HG03521 (cell line): ENCODE data around the gene LRP5.
A peak's percentile ranks its signal among the peaks of the same experiment; 100 is the strongest.

Experiments used
- ATAC-seq: cut with Tn5 transposase; IDR thresholded peaks from one replicate; pipeline ENCODE4 v1.9.1; 2021; ENCODE audit warnings: mild to moderate bottlenecking, moderate library complexity; ENCODE audit not compliant: unreplicated experiment

The LRP5 gene

GRCh38 chr11:68367252-68367651 lies 54.9 kb downstream of the LRP5 start:
- ATAC-seq, result no peak

GRCh38 chr11:68369756-68370155 lies 57.4 kb downstream of the LRP5 start:
- no peak for ATAC-seq

DNA sequence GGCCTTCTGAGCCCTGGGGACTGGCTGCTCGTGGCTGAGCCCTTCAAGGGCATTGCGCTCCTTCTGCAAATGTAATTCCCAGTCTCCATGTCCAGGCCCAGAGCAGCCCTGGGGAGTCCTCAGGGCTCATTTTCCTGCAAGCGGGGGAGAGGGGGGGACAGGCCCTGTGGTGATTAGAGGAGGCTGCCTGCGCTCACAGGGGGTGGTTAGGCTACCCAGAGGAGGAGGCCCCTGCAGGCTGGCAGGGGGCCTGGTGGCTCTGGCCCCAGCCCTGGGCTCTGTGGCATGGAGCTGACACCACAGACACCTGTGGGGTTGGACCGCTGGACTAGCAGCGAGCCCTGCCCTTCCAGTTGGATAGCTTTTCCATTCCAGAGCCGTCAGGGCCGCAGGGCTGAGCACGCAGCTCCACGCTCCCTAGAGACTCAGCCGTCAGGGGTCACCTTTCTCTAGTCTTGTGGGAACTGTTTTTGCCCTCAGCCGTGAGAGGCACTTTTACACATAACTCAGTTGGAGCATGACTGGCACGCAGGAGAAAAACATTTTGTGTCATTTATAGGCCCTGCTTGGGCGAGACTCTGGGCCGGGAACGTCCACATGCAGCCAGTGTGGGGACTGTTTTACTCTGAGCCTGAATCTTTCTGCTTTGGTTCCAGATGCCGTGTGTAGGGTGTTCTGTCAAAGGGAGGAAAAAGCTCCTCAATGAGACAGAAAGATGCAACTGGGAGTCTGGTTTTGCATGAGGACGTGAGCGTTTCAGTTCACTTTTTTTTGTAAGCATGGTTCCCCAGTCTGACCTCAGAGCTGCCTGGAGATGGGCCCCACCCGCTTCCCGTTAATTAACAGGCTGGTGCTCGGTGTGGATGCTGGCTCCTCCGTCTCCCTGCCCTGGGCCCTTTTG lies 58.1 kb downstream of the LRP5 start:
- peak; percentile 81 for ATAC-seq

- ATAC-seq, result no peak
Measured at GRCh38 chr11:68371171-68372041, 59.0 kb downstream of the LRP5 start.

- no peak for ATAC-seq
Measured at GRCh38 chr11:68372114-68372513, 59.7 kb downstream of the LRP5 start.

GRCh38 chr11:68372625-68373024 lies 60.2 kb downstream of the LRP5 start:
- ATAC-seq, result no peak

DNA sequence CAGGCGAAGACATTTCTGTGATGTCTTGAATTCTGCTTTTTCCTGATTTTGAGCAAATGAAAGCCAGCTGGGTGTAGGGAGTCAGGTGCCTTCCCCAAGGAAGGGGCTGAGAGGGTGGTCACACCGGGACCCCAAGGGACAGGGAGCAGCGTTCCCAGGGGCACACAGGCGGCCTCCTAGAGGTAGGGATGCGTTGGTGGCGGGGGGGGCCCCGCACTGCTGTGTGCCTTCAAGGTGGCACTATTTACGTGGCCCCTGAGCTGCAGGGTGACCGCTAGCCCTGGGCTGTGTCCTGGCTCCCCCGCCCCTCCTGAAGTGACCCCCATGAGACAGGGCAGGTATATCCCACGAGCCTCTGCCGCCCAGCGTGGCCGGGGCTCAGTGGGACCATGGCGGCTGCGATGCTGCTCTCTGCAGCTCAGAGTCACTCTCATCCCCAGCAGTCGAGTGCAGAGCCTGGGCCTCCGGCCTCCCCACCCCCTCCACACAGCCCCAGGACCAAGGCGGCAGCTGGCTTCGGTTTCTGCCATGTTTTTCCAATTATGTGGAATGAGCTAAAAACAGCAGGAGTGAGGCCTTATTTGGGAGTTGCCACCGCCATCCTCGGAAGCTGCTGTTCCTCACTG lies 60.9 kb downstream of the LRP5 start:
- ATAC-seq, result no peak

DNA sequence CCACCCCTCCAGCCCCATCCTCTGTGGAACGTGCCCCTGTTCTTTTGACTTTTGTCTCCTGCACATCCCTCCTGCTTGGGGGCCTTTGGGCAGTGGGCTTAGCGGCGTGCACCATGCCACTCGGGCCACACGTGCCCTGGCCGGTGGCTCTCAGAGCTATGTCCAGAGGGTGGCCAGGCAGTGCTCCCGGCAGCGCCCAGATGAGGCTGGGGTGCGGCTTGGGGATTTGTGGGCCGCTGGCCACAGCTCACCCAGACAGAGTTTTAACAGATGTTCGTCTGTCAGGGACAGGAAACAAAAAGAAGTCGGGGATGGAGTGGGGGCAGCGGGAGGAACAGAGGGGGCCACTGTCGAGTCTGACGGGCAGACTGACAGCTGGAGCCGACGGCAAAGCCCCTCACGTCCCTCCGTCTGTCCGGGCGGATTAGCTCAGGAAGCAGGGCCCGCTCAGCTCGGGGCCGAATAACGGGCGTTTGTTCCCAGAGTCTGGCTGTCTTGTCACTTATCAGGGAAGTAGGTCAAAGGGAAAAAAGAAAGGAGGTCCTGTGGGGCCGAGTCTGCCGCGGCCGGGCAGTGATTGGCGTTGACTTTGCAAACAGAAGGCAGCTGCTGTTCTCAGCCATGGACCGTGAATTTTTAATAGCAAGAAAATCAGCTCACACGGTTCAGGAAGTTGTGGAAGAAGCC lies 61.6 kb downstream of the LRP5 start:
- ATAC-seq, result no peak

DNA sequence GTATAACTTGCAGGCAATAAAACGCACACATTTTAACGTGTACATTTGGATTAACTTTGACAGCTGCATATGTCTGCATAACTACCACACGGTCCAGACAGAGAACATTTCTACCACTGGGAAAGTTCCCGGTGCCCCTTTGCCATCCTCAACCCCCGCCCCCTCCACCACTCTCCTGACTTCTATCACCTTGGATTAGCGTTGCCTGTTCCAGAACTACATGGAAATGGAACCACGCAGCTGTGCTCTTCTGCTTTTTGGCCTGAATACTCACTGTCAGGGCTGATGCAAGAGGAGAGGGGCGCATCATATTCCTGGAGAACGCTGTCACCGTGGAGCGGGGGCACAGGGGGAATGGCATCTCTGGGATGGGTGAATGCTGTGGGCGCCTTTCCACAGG lies 62.1 kb downstream of the LRP5 start:
- no peak for ATAC-seq

GRCh38 chr11:68375337-68375736 lies 62.9 kb downstream of the LRP5 start:
- ATAC-seq, result no peak

GRCh38 chr11:68375766-68376165 lies 63.4 kb downstream of the LRP5 start:
- ATAC-seq, result no peak

DNA sequence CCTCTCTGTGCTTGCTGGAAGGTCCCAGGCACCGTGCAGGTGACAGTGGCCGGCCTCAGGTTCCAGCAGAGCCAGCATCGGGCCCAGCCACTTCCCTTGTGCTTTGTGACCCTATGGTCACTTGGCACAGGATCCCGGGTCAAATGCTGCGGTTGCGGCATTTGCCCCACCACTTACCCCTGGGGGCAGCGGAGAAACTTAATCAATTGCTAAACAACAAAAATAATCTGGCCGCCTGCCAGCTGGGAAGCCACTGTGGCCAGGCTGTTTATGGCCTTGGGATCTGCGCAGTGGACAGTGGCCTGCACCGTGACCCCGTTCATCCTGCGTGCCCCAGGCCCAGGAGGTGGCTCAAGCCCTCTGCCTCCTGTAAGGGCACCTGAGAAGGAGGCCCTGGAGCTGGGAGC lies 65.0 kb downstream of the LRP5 start:
- ATAC-seq, result no peak

DNA sequence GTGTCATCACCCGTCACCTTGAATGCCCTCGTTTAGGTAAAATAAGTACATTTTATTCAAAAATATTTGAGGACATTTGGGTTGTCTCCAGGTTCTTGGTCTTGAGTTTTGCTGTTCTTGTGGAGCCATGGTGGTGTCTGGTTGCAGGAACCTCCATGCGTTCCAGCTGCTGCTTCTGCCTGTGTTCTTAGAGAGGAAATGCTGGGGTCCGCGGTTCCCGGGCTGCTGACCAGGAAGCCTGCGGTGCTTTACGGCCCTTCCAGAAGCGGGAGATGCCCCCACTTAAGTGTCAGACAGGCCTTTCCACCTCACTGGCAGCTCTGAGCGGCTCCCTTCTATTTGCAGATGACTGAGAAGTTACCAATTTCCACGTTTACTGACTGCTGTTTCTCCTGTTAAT lies 66.8 kb downstream of the LRP5 start:
- ATAC-seq, result no peak

- no peak for ATAC-seq
Measured at GRCh38 chr11:68380786-68381622, 68.6 kb downstream of the LRP5 start.

DNA sequence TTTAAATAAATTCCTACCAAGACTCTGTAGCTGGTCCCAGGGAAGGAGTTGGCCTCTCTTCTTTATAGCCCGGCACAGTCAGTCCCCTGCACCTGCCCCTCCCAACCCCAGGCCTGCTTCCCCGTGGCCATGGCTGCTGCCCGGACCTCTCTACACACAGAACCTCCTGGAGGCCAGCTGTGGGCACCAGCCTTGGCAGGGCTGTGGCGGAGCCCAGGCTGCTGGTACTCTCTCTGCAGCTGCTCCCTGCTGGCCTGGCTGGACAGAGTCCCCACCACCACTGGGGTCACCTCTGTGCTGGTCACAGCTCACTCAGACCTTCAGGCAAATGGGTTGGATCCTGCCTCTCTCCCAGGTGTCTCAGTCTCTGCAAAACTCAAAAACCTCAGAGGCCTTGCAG lies 69.3 kb downstream of the LRP5 start:
- ATAC-seq, result no peak

- ATAC-seq, result no peak
Measured at GRCh38 chr11:68382358-68382998, 70.1 kb downstream of the LRP5 start.

DNA sequence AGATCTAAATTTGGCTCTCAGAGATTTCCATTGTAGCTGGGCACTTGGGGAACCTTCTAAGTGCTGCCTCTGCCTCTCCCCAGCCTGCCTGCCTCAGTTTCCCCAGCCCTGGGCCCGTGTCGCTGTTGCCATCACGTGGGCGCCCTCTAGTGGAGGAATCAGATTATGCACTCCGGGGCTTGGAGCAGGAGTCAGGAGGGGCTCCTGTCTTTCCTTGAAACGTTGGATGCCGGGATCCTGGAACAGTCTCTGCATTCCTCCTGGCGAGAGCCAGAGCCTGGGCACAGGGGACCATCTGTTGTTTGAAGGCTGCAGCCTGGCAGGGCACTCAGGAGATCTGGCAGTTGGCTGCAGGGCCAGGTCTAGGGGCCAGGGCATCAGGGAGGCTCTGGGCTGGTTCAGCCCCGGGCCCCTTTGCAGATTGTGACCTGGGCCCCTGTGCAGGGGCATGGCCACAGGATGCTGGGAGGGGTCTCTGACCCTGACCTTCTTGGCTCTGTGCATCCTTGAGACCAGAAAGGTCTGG lies 71.6 kb downstream of the LRP5 start:
- no peak for ATAC-seq

GRCh38 chr11:68384530-68385081 lies 72.2 kb downstream of the LRP5 start:
- no peak for ATAC-seq

DNA sequence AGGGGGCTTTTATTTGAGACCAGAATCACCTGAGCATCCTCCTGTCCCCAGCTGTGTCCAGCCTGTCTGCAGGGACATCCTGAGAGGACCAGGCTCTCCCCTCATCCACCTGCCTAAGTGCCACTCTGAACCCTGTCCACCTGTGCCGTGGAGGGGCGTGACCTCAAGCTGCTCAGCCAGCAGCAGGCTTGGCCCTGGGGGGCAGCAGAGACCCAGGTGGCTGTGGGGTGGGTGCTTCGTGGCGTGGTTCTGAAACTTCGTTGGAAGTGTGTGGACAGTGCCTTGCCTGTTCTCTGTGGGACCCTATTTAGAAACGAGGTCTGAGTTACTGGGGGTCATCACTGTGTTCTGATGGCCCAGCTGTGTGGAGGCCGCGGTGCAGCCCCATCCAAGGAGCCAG lies 72.7 kb downstream of the LRP5 start:
- no peak for ATAC-seq
